HG02943 (cell line): ENCODE data around the gene FCRLA.

ENCODE experiments used
- ATAC-seq: cut with Tn5 transposase; IDR thresholded peaks from one replicate; pipeline ENCODE4 v1.9.1; 2021; ENCODE audit warnings: mild to moderate bottlenecking, low read depth, moderate library complexity; ENCODE audit not compliant: unreplicated experiment

Gene FCRLA

GRCh38 chr1:161702250-161702649 lies 4.8 kb upstream of the FCRLA start:
- ATAC-seq: no peak

- no peak for ATAC-seq
Measured at GRCh38 chr1:161705537-161705936, 1.5 kb upstream of the FCRLA start.

- ATAC-seq: no peak
Measured at GRCh38 chr1:161706113-161706481, 932 bp upstream of the FCRLA start.

DNA sequence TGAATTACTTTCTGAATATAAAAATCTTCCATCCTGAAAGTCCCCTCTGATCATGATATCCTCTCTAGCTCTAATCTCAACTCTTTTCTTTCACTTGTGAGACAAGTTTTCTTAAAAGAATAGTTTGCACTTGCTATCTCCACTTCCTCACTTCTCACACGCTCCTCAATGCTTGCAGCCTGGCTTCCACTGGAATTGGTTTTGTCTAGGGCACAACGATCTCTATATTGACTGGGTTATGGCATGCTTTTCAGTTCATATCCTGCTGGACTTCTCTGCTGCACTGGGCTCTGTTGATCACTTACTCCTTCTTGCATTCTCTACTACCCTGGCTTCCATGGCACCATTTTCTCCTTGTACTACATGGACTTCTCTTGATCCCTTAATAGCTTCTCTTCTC lies 474 bp downstream of the FCRLA start:
- ATAC-seq: no peak

GRCh38 chr1:161709373-161709772 lies 2.3 kb downstream of the FCRLA start:
- no peak for ATAC-seq

GRCh38 chr1:161710560-161710959 lies 3.5 kb downstream of the FCRLA start:
- no peak for ATAC-seq

- ATAC-seq: no peak
Measured at GRCh38 chr1:161718559-161719324, 11.7 kb downstream of the FCRLA start.

GRCh38 chr1:161719325-161719611 lies 12.2 kb downstream of the FCRLA start:
- no peak for ATAC-seq

DNA sequence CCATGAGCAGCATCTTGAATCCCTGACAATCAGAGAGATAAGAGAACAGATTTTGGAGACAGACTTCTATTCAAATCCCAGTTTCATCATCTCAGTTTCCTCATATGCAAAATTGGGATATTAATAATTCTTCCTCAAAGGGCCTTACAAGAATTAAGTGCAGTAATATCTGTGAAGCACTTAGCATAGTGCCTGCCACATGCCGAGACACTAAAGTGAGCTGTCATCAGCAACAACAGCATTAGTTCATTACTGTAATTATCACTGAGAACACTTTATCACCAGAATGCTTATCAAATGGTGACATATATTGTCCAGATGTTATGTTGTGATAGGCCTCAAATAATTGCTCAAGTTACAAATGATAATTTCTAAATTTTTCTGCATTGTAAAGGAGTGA lies 13.4 kb downstream of the FCRLA start:
- no peak for ATAC-seq

- no peak for ATAC-seq
Measured at GRCh38 chr1:161720956-161721737, 14.1 kb downstream of the FCRLA start, which contains the start of gene FCRLB. Gene FCRLB, plus strand, starts transcription at chr1:161721544. Its CDS starts 1,129 bp downstream, at chr1:161722673.

- no peak for ATAC-seq
Measured at GRCh38 chr1:161721738-161722343, 14.8 kb downstream of the FCRLA start.

DNA sequence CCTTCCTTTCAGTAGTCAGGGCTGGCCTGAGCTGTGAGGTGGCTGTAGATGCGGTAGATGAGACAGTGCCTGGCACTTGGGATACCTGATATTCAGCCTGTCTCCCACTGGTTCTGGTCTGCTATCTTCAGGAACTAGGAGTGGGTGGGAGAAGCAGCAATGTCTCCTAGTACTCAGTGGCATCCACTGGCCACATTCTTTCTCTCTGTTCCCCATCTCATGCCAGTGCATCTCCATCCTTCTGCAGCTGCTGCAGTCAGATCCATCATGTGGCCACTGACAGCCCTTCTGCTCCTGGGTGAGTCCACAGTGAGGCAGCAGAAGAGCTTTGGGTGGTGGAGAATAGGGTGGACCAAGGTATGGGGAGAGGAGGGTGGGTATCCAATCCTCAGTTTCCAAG lies 15.4 kb downstream of the FCRLA start:
- no peak for ATAC-seq

GRCh38 chr1:161723459-161724141 lies 16.6 kb downstream of the FCRLA start:
- no peak for ATAC-seq

DNA sequence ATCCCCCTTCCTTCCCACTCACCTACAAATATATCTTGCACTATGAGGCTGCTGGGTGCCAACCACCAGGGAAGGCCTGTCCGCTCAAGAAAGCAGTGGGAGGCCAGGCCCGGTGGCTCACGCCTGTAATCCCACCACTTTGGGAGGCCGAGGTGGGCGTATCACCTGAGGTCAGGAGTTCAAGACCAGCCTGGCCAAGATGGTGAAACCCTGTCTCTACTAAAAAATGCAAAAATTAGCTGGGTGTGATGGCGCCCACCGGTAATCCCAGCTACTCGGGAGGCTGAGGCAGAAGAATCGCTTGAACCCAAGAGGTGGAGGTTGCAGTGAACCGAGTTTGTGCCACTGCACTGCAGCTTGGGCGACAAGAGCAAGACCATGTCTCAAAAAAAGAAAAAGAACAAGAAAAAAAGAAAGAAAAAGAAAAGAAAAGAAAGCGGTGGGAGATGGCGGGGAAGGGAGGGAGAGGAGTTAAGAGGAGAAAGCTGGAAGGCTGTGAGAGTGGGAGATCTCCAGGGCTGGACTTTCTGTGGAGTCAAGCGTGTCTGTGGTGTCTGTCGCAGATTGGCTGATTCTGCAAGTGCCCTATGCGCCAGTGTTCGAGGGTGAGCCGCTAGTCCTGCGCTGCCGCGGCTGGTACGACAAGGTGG lies 18.4 kb downstream of the FCRLA start:
- peak; percentile 11 for ATAC-seq

GRCh38 chr1:161725908-161726472 lies 19.0 kb downstream of the FCRLA start:
- ATAC-seq: peak; percentile 28

DNA sequence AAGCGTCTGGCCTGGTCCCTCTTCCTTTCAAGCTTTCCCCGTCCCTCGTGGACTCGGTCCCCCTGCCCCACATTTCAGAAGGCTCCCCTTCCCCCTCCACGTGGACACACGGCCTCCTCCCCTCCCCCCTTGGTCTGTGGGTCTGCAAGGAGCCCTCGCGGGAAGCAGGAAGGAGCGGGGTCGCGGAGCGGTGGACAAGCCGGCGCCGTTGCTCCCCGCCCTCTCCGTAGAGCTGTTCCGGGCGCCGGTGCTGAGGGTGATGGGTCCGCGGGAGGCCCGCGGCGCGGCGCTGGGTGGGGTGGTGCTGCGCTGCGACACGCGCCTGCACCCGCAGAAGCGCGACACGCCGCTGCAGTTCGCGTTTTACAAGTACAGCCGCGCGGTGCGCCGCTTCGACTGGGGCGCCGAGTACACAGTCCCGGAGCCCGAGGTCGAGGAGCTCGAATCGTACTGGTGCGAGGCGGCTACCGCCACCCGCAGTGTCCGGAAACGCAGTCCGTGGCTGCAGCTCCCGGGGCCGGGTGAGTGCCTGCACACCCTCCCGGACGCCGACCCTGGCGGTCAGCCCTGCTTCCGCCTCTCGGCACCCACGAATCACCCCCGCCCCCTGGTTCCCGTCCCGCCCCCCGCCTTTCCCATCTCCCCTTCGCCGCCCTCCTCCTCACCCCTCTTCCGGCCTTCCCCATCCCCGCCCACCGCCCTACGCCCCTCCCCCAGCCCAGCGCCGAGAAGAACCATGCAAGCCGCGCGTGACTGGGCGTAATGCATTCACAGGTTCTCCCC lies 19.6 kb downstream of the FCRLA start:
- ATAC-seq: peak; percentile 47

- no peak for ATAC-seq
Measured at GRCh38 chr1:161727256-161727924, 20.4 kb downstream of the FCRLA start.

GRCh38 chr1:161728376-161729226 lies 21.6 kb downstream of the FCRLA start:
- no peak for ATAC-seq
